Karpas-422 (cell line): ENCODE measurements around the gene PARN. TPM values are rescaled to one million over a fixed set of nuclear protein-coding genes. Genes with fewer than 3 reads are reported as not detected.

ENCODE experiments used
- DNase-seq: peaks from one replicate; pipeline ENCODE4 v3.0.0-alpha.2; 2015
- H2AFZ ChIP-seq: fragments of 200-600 bp; sonication (generic); 2 replicates; pipeline ENCODE4 v1.6.1; 2014; ENCODE audit warnings: antibody characterized with exemption, low read length, mixed read lengths
- H3K27ac ChIP-seq: fragments of 200-600 bp; sonication (generic); 2 replicates; pipeline ENCODE4 v1.5.1; 2014; ENCODE audit warnings: mild to moderate bottlenecking, low read length, moderate library complexity
- H3K27me3 ChIP-seq: fragments of 200-600 bp; sonication (generic); 2 replicates; pipeline ENCODE4 v1.6.1; 2014; ENCODE audit warnings: low read length, mixed read lengths
- H3K36me3 ChIP-seq: fragments of 200-600 bp; sonication (generic); 2 replicates; pipeline ENCODE4 v1.6.1; 2014; ENCODE audit warnings: low read length, mixed read lengths; ENCODE audit not compliant: insufficient read depth
- H3K4me1 ChIP-seq: fragments of 200-600 bp; sonication (generic); 2 replicates; pipeline ENCODE4 v1.6.1; 2014; ENCODE audit warnings: mild to moderate bottlenecking, low read length, mixed read lengths
- H3K4me2 ChIP-seq: fragments of 200-600 bp; sonication (generic); 2 replicates; pipeline ENCODE4 v1.6.1; 2014; ENCODE audit warnings: low read length, low read depth, mild to moderate bottlenecking; ENCODE audit not compliant: poor library complexity, severe bottlenecking
- H3K4me3 ChIP-seq: fragments of 200-600 bp; sonication (generic); 2 replicates; pipeline ENCODE4 v1.5.1; 2014; ENCODE audit warnings: mild to moderate bottlenecking, antibody characterized with exemption, low read length, mixed read lengths
- H3K79me2 ChIP-seq: fragments of 200-600 bp; sonication (generic); 2 replicates; pipeline ENCODE4 v1.6.1; 2014; ENCODE audit warnings: mild to moderate bottlenecking, low read length, mixed read lengths
- H3K9ac ChIP-seq: fragments of 200-600 bp; sonication (generic); 2 replicates; pipeline ENCODE4 v1.6.0; 2014; ENCODE audit warnings: low read length
- H3K9me2 ChIP-seq: fragments of 200-600 bp; sonication (generic), shearing (Covaris generic); replicated peaks from 2 replicates; pipeline ENCODE4 v1.6.0; 2014; ENCODE audit warnings: mild to moderate bottlenecking, low read length, moderate library complexity; ENCODE audit not compliant: insufficient read depth
- H3K9me3 ChIP-seq: fragments of 300-700, 200-600 bp; sonication (generic); 2 replicates; pipeline ENCODE4 v1.6.1; 2014; ENCODE audit warnings: low read length, mixed read lengths
- H4K20me1 ChIP-seq: fragments of 200-600 bp; sonication (generic); 2 replicates; pipeline ENCODE4 v1.6.1; 2014; ENCODE audit warnings: mild to moderate bottlenecking, antibody characterized with exemption, low read length, low read depth; ENCODE audit not compliant: insufficient read depth
- total RNA-seq: library from RNA; depleted of rRNA; stranded (reverse); fragments of >200 nt; shearing (Covaris generic); gene quantifications from 2 replicates; pipeline ENCODE4 v1.2.3, GENCODE V29; 2014; ENCODE audit warnings: low replicate concordance

PARN gene
- total RNA-seq, 1 experiment from 2014 or later, result 90.9 TPM

GRCh38 chr16:14456793-14457481 lies 173.1 kb downstream of the PARN start:
- Histone ChIP-seq H3K4me1 (peaks cover 12% of the 10 kb centered on the region), H2AFZ (no peak overlapping the region), H3K4me2 (no peak overlapping the region), H3K9ac (no peak overlapping the region), H3K36me3 (no peaks in the 10 kb centered on the region), H3K27me3 (no peaks in the 10 kb centered on the region), H3K27ac (no peak overlapping the region), H4K20me1 (no peaks in the 10 kb centered on the region), H3K9me3 (no peaks in the 10 kb centered on the region), H3K79me2 (peaks cover 25% of the 10 kb centered on the region), H3K4me3 (no peak overlapping the region), H3K9me2 (no peaks in the 10 kb centered on the region)
- no peak for DNase-seq

- Histone ChIP-seq H3K27me3 (no peaks in the 10 kb centered on the region), H4K20me1 (no peaks in the 10 kb centered on the region), H3K9me3 (no peaks in the 10 kb centered on the region), H2AFZ (no peak overlapping the region), H3K9ac (no peak overlapping the region), H3K27ac (no peak overlapping the region), H3K4me3 (no peak overlapping the region), H3K9me2 (no peaks in the 10 kb centered on the region), H3K4me2 (no peak overlapping the region), H3K36me3 (no peaks in the 10 kb centered on the region), H3K4me1 (peaks cover 12% of the 10 kb centered on the region), H3K79me2 (peaks cover 25% of the 10 kb centered on the region)
- no peak for DNase-seq
Measured at GRCh38 chr16:14455573-14455972, 174.5 kb downstream of the PARN start.

GRCh38 chr16:14454391-14454790 lies 175.7 kb downstream of the PARN start:
- no peak for DNase-seq
- H3K9me2 ChIP-seq, result no peaks in the 10 kb centered on the region
- peaks cover 19% of the 10 kb centered on the region; the same call in 1 of the 2 replicates for H3K79me2 ChIP-seq
- no peaks in the 10 kb centered on the region for H3K9me3 ChIP-seq
- no peak overlapping the region for H3K9ac ChIP-seq
- no peaks in the 10 kb centered on the region for H3K36me3 ChIP-seq
- no peaks in the 10 kb centered on the region for H3K27me3 ChIP-seq
- H2AFZ ChIP-seq, result no peak overlapping the region
- no peaks in the 10 kb centered on the region for H4K20me1 ChIP-seq
- peaks cover 12% of the 10 kb centered on the region for H3K4me1 ChIP-seq
- no peak overlapping the region for H3K4me2 ChIP-seq
- no peak overlapping the region for H3K4me3 ChIP-seq
- no peak overlapping the region for H3K27ac ChIP-seq

- no peak overlapping the region for H3K4me2 ChIP-seq
- H4K20me1 ChIP-seq, result no peaks in the 10 kb centered on the region
- no peak overlapping the region for H2AFZ ChIP-seq
- H3K4me1 ChIP-seq, result peaks cover 9% of the 10 kb centered on the region; the same call in 1 of the 2 replicates
- no peaks in the 10 kb centered on the region for H3K36me3 ChIP-seq
- no peak for DNase-seq
- H3K9me2 ChIP-seq, result no peaks in the 10 kb centered on the region
- 0 out of 2 replicates have a peak, but pooled peaks cover 10% of the 10 kb centered on the region for H3K79me2 ChIP-seq
- no peaks in the 10 kb centered on the region for H3K9me3 ChIP-seq
- no peaks in the 10 kb centered on the region for H3K27me3 ChIP-seq
- H3K27ac ChIP-seq, result no peak overlapping the region
- no peak overlapping the region for H3K4me3 ChIP-seq
- H3K9ac ChIP-seq, result no peak overlapping the region
Measured at GRCh38 chr16:14452066-14452465, 178.0 kb downstream of the PARN start.

- Histone ChIP-seq H3K4me3 (no peak overlapping the region), H3K27ac (no peak overlapping the region), H3K9ac (no peak overlapping the region), H3K9me2 (no peaks in the 10 kb centered on the region), H3K27me3 (no peaks in the 10 kb centered on the region), H3K9me3 (no peaks in the 10 kb centered on the region), H2AFZ (no peak overlapping the region), H3K79me2 (0 out of 2 replicates have a peak, but pooled peaks cover 10% of the 10 kb centered on the region), H3K4me1 (peaks cover 12% of the 10 kb centered on the region), H3K4me2 (no peak overlapping the region), H3K36me3 (no peaks in the 10 kb centered on the region), H4K20me1 (no peaks in the 10 kb centered on the region)
- no peak for DNase-seq
Measured at GRCh38 chr16:14450846-14451245, 179.2 kb downstream of the PARN start.

GRCh38 chr16:14449790-14450480 lies 180.1 kb downstream of the PARN start:
- no peak overlapping the region for H3K9ac ChIP-seq
- no peak for DNase-seq
- H3K4me1 ChIP-seq, result peaks cover 12% of the 10 kb centered on the region
- no peaks in the 10 kb centered on the region for H3K36me3 ChIP-seq
- no peaks in the 10 kb centered on the region for H3K9me2 ChIP-seq
- H2AFZ ChIP-seq, result no peak overlapping the region
- no peak overlapping the region for H3K27ac ChIP-seq
- H3K27me3 ChIP-seq, result no peaks in the 10 kb centered on the region
- H3K4me3 ChIP-seq, result no peak overlapping the region
- H3K9me3 ChIP-seq, result no peaks in the 10 kb centered on the region
- 0 out of 2 replicates have a peak, but pooled peaks cover 5% of the 10 kb centered on the region for H3K79me2 ChIP-seq
- no peaks in the 10 kb centered on the region for H4K20me1 ChIP-seq
- H3K4me2 ChIP-seq, result no peak overlapping the region

- H3K9me2 ChIP-seq, result no peaks in the 10 kb centered on the region
- peaks cover 18% of the 10 kb centered on the region for H3K4me1 ChIP-seq
- H4K20me1 ChIP-seq, result no peaks in the 10 kb centered on the region
- H3K27ac ChIP-seq, result no peak overlapping the region
- H3K27me3 ChIP-seq, result no peaks in the 10 kb centered on the region
- H3K9me3 ChIP-seq, result no peaks in the 10 kb centered on the region
- H3K9ac ChIP-seq, result no peak overlapping the region
- H2AFZ ChIP-seq, result no peak overlapping the region
- no peak overlapping the region for H3K4me3 ChIP-seq
- DNase-seq, result no peak
- H3K36me3 ChIP-seq, result no peaks in the 10 kb centered on the region
- 0 out of 2 replicates have a peak, but pooled peaks cover 5% of the 10 kb centered on the region for H3K79me2 ChIP-seq
- H3K4me2 ChIP-seq, result no peak overlapping the region
Measured at GRCh38 chr16:14449334-14449733, 180.7 kb downstream of the PARN start.

- no peak overlapping the region for H3K4me2 ChIP-seq
- no peaks in the 10 kb centered on the region for H3K9me2 ChIP-seq
- no peak overlapping the region for H3K27ac ChIP-seq
- no peak overlapping the region for H3K4me3 ChIP-seq
- no peak overlapping the region for H2AFZ ChIP-seq
- 0 out of 2 replicates have a peak, but pooled peaks cover 5% of the 10 kb centered on the region for H3K79me2 ChIP-seq
- no peaks in the 10 kb centered on the region for H3K27me3 ChIP-seq
- no peaks in the 10 kb centered on the region for H3K9me3 ChIP-seq
- no peaks in the 10 kb centered on the region for H3K36me3 ChIP-seq
- H3K9ac ChIP-seq, result no peak overlapping the region
- DNase-seq, result no peak
- no peaks in the 10 kb centered on the region for H4K20me1 ChIP-seq
- H3K4me1 ChIP-seq, result peaks cover 22% of the 10 kb centered on the region
Measured at GRCh38 chr16:14448879-14449278, 181.2 kb downstream of the PARN start.
